ENCODE measurements around the gene FKBP2.

FKBP2 gene

GRCh38 chr11:64286801-64287159, 45.9 kb downstream of the FKBP2 start:
- DNase-seq, result no peak

- DNase-seq, result no peak
Observed at GRCh38 chr11:64287676-64288352, 46.9 kb downstream of the FKBP2 start.

- no peak for DNase-seq
Observed at GRCh38 chr11:64288353-64288750, 47.5 kb downstream of the FKBP2 start.

GRCh38 chr11:64289002-64289564, 48.2 kb downstream of the FKBP2 start:
- no peak for DNase-seq

GRCh38 chr11:64290352-64291261, 49.7 kb downstream of the FKBP2 start:
- DNase-seq, result no peak

GRCh38 chr11:64291262-64291751, 50.4 kb downstream of the FKBP2 start, which contains the start of gene KCNK4:
Gene KCNK4 (plus strand): TSS chr11:64291302. CDS start chr11:64293019, 1,717 bp downstream.
- DNase-seq, result no peak

- DNase-seq, result no peak
Observed at GRCh38 chr11:64291752-64292459, 51.0 kb downstream of the FKBP2 start.

GRCh38 chr11:64292460-64293254, 51.8 kb downstream of the FKBP2 start:
- DNase-seq, result no peak

Measured in NCI-H524 treated with DMSO at 0.1 percent for 48 hours (cell line).